Measurements from ENCODE around the gene RNF225. TPM values are rescaled to one million over a fixed set of nuclear protein-coding genes. Genes with fewer than 3 reads are reported as not detected.
"Not testable (repeated sequence)": the region's sequence is repeated elsewhere in the genome, so short reads cannot be mapped to it uniquely, and the experiment has no call there.

Gene RNF225
- under 1 TPM in 1 of 4 donors, not detected in 3; 0.33 TPM for total RNA-seq

DNA sequence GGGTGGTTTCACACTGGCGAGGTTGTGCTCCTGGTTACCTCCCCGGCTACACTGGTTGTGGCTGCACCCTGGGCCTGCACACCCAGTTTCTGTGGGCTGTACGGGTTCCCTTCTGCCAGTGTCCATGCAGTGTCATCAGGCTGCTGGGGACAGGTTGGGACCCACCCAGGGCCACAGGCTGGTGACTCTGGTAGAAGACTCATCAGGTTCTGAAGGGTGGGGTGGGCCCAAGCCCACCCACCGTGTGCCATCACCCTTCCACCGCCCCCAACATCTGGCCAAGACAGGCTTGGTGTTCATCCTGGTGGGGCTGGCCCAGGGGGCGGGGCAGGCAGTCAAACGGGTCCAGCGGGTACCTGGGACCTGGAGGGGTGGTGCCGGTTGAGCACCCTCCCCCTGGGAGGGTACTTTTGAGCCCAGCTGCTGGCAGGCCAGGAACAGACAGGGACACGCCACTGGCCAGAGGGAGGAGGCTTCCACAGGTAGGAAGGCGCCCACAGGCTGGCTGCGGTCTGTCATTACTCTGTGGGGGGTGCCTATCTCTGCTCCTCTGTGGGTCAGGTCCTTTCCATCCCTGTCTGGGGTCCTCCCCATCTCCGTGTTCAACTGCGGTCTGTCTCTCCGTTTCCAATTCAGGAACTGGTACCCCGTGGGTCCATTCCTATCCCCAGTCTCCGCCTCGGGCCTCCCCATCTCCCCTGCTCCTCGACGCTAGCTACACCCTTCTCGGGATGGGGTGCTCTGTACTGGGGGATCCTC is at the start of gene RNF225:
Gene RNF225 (plus strand): TSS at position 437 of the 759 bp plus-strand sequence. CDS start 434 bp downstream, outside the sequence.
- H3K27me3 ChIP-seq = peaks cover 6% of the 10 kb centered on the region
- no peak within 1 kb of the TSS for H3K4me3 ChIP-seq (replicated peaks in 1 of 3)
- DNase-seq = peak; percentile 45 to 47
- no peak within 1 kb of the TSS for H3K27ac ChIP-seq
- WGBS, 2 donors = 34 to 44% methylated on average over 16 to 20 of the region's 21 CpGs
- intact Hi-C loops (cut with DNase I) = no loop called here
- peaks cover 20 to 28% of the 10 kb centered on the region in 2 donors for H3K36me3 ChIP-seq
- H3K4me1 ChIP-seq = peaks cover under 1 to 19% of the 10 kb centered on the region in 2 donors
- no peaks in the 10 kb centered on the region for H3K9me3 ChIP-seq
- TF ChIP-seq, protein P1, sequence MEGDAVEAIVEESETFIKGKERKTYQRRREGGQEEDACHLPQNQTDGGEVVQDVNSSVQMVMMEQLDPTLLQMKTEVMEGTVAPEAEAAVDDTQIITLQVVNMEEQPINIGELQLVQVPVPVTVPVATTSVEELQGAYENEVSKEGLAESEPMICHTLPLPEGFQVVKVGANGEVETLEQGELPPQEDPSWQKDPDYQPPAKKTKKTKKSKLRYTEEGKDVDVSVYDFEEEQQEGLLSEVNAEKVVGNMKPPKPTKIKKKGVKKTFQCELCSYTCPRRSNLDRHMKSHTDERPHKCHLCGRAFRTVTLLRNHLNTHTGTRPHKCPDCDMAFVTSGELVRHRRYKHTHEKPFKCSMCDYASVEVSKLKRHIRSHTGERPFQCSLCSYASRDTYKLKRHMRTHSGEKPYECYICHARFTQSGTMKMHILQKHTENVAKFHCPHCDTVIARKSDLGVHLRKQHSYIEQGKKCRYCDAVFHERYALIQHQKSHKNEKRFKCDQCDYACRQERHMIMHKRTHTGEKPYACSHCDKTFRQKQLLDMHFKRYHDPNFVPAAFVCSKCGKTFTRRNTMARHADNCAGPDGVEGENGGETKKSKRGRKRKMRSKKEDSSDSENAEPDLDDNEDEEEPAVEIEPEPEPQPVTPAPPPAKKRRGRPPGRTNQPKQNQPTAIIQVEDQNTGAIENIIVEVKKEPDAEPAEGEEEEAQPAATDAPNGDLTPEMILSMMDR (IDR thresholded peaks at IDR 0.05) = no peak
- no peak for TF ChIP-seq POLR2A (IDR thresholded peaks at IDR 0.05)

DNA sequence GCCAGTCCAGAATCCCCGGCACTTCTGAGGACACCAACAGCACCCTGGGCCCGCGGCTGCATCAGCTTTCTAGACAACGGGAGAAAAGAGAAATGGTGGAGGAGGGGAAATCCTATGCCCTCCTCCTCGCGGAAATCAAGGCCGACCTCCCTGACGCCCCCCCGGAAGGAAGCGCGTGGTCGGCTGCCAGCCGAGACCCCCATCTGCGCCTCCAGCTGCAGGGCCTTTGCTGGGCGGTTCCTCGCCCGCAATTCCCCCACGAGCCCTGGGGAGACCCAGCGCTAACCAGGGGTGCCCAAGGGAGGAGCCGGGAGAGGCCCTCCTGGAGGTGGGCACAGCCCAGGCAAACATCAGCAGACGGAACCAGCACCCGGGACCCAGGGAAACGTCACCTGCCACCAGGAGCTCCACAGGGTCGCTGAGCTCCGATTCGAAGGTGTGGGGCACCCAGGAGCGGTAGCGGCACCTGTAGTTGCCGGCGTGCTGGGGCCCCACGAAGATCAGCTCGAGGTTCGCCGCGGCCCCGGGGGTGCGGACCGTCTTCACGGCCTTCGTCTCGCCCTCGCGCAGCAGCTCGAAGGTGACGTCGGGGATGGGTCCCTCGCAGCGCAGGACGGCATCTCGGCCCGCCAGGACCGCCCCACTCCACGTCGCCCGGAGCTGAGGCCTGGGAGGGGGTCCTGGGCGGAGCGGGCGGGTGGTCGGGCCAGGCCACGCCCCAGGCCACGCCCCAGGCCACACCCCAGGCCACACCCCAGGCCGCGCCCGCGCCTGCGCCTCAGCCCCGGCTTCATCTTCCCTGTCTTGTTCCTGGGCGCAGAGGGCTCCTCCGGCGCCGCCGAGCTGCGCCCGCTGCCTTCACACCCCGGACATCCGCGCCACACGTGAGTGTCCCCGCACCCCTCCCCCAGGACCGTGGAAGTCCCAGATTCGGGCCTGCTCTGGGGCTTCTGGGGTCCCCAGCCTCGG is 48.2 kb upstream of the RNF225 start:
- peak overlapping the region in 2 of 3 donors; percentile 31 to 55 for H3K4me3 ChIP-seq (replicated peaks in 1 of 3)
- peak; percentile 27 to 45 for DNase-seq
- H3K36me3 ChIP-seq = no peaks in the 10 kb centered on the region
- intact Hi-C loops (cut with DNase I) = no loop called here
- TF ChIP-seq, protein P1 (IDR thresholded peaks at IDR 0.05) = no peak
- TF ChIP-seq POLR2A (IDR thresholded peaks at IDR 0.05) = peak in 1 of 2 donors; percentile 43
- peaks cover 9 to 18% of the 10 kb centered on the region in 2 donors for H3K4me1 ChIP-seq
- peak overlapping the region in 2 of 3 donors; percentile 33 to 77 for H3K27ac ChIP-seq
- H3K27me3 ChIP-seq = no peaks in the 10 kb centered on the region
- H3K9me3 ChIP-seq = no peaks in the 10 kb centered on the region
- 2 to 4% methylated on average over 24 to 37 of the region's 82 CpGs for WGBS, 2 donors

DNA sequence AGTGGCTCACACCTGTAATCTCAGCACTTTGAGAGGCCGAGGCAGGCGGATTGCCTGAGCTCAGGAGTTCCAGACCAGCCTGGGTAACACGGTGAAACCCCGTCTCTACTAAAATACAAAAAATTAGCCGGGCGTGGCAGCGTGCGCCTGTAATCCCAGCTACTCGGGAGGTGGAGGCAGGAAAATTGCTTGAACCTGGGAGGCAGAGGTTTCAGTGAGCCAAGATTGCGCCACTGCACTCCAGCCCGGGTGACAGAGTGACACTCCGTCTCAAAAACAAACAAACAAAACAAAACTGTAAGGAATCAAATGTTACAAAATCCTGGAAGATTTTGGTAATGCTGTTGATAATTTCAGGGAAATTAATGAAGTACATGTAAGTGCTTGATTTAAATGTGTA is 47.4 kb upstream of the RNF225 start:
- 19 to 24% methylated on average over 12 of the region's 12 CpGs for WGBS, 2 donors
- H3K4me3 ChIP-seq (replicated peaks in 1 of 3) = peak overlapping the region in 2 of 3 donors; percentile 31 to 55
- H3K27ac ChIP-seq = peak overlapping the region in 1 of 3 donors; percentile 17
- DNase-seq; H3K36me3 ChIP-seq; intact Hi-C loops (cut with DNase I); H3K27me3 ChIP-seq; H3K9me3 ChIP-seq: not testable (repeated sequence)
- peaks cover 9 to 18% of the 10 kb centered on the region in 2 donors for H3K4me1 ChIP-seq

DNA sequence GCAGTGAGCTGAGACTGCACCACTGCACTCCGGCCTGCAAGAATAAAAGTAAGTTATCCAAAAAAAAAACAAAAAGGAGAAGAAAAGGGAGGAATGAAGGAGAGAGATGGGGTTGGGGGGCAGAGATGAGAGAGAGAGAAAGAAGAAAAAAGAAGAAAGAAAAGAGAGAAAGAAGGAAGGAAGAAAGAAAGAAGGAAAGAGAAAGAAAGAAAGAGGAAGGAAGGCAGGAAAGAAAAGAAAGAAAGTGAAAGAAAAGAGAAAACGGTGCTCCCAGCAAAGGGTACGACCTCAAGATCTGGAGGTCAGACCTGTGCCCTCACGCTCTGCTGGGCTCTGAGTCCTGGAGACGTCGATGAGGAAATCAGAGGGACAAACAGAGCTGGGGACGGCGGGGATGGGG is 45.9 kb upstream of the RNF225 start:
- 46 to 49% methylated on average over 8 of the region's 8 CpGs for WGBS, 2 donors
- Histone ChIP-seq H3K27ac (no peak overlapping the region), H3K36me3 (no peaks in the 10 kb centered on the region), H3K4me1 (peaks cover 7 to 16% of the 10 kb centered on the region in 2 donors), H3K4me3 (replicated peaks in 1 of 3) (no peak overlapping the region), H3K27me3 (no peaks in the 10 kb centered on the region), H3K9me3 (no peaks in the 10 kb centered on the region)
- intact Hi-C loops (cut with DNase I) = no loop called here
- TF ChIP-seq, protein P1 (IDR thresholded peaks at IDR 0.05) = no peak
- no peak for TF ChIP-seq POLR2A (IDR thresholded peaks at IDR 0.05)
- no peak for DNase-seq

DNA sequence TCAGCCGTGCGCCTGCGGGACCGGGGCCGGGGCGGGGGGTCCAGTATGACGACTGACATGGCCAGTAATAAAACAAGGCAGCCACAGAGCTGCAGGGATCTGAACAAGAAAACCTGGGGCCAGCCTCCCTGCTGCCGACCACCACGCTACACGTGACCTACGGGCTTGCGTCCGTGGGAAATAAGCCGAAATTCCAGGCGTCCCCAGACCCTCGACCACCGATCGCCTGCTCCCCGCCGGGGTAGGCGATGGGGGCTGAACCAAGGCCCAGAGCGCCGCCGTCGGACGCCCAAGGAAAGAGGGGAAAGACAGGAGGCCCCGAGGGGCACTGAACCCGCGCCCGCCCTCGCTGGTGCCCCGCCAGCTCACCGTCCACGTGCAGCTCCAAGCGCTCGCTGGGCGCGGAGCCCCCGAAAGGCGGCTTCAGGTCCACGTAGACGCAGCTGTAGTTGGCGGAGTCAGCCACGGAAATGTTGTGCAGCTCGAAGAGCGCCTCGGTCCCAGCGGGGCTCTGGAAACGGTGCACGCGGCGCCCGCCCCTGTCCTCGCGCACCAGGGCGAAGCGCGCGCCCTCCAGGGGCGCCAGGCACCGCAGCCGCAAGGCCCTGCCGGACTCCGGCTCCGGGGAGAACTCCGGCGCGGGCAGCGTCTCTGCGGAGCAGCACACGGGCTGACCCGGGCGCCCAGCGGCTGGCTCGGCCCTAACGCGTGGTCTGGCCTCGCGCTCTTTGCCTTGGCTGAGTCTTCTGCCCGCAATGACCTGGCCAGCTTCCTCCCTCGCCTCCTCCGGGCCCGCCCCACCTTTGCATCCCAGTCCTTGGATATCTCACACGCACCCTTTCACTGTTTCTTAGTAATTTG is 45.2 kb upstream of the RNF225 start:
- WGBS, 2 donors = 29 to 34% methylated on average over 49 to 57 of the region's 84 CpGs
- Histone ChIP-seq H3K27ac (no peak overlapping the region), H3K4me1 (peaks cover 7 to 15% of the 10 kb centered on the region in 2 donors), H3K9me3 (no peaks in the 10 kb centered on the region), H3K4me3 (replicated peaks in 1 of 3) (no peak overlapping the region), H3K36me3 (no peaks in the 10 kb centered on the region), H3K27me3 (no peaks in the 10 kb centered on the region)
- no peak for DNase-seq
- TF ChIP-seq, protein P1 (IDR thresholded peaks at IDR 0.05) = no peak
- TF ChIP-seq POLR2A (IDR thresholded peaks at IDR 0.05) = no peak
- intact Hi-C loops (cut with DNase I) = no loop called here

Measured in thyroid gland (tissue), 4 donors.